ENCODE results near the gene ZNG1F.
"Not testable (repeated sequence)": the region's sequence is repeated elsewhere in the genome, so short reads cannot be mapped to it uniquely, and the experiment has no call there.

ZNG1F gene

GRCh38 chr9:41086215-41086614 is 102.9 kb downstream of the ZNG1F start:
- not testable (repeated sequence) for DNase-seq (ENCODE audit: low read depth)

GRCh38 chr9:41082358-41082757 is 106.8 kb downstream of the ZNG1F start:
- DNase-seq (ENCODE audit: low read depth): not testable (repeated sequence)

Measured in stimulated activated CD8-positive, alpha-beta memory T cell treated with anti-CD3 and anti-CD28 coated beads, Interleukin-7, amount 100 ng/mL, for 24 hours (primary cell).